Liver (tissue), 3 donors: ENCODE results near the gene IL3.

ENCODE experiments used
- CTCF ChIP-seq: fragments of 150-350 bp; IDR thresholded peaks from 2 replicates; pipeline ENCODE4 v1.5.1; 2017; ENCODE audit warnings: improper control_type of control experiment, low read depth, low read length; ENCODE audit not compliant: missing input control
- NR2F2 ChIP-seq: IDR thresholded peaks from 2 replicates; pipeline ENCODE4 v1.6.1; 2016; ENCODE audit warnings: antibody characterized with exemption
- RAD21 ChIP-seq, 2 donors: IDR thresholded peaks; 2 replicates each; pipeline ENCODE4 v1.6.1; 2016; ENCODE audit warnings: antibody characterized with exemption in 2 of 2, mild to moderate bottlenecking in 2 of 2
- REST ChIP-seq: IDR thresholded peaks from 2 replicates; pipeline ENCODE4 v1.6.1; 2016; ENCODE audit warnings: antibody characterized with exemption, mild to moderate bottlenecking
- SP1 ChIP-seq: IDR thresholded peaks from 2 replicates; pipeline ENCODE4 v1.6.1; 2018; ENCODE audit warnings: antibody characterized with exemption, mild to moderate bottlenecking
- TAF1 ChIP-seq: conservative IDR thresholded peaks from 2 replicates; pipeline ENCODE4 v1.6.1; 2016; ENCODE audit warnings: antibody characterized with exemption, mild to moderate bottlenecking
- YY1 ChIP-seq: IDR thresholded peaks from 2 replicates; pipeline ENCODE4 v1.6.1; 2016; ENCODE audit warnings: antibody characterized with exemption, mild to moderate bottlenecking
- donor health status: healthy.
- donor health status: healthy.

- TF ChIP-seq CTCF, result no peak
- no peak for TF ChIP-seq TAF1
- no peak for TF ChIP-seq RAD21 (IDR thresholded peaks at IDR 0.05)
- TF ChIP-seq YY1, result no peak
- no peak for TF ChIP-seq NR2F2
- TF ChIP-seq SP1, result no peak
- TF ChIP-seq REST, result no peak
Observed at GRCh38 chr5:132104556-132104955, 44.1 kb downstream of the IL3 start.
